GM12878 (cell line): ENCODE results near the gene FAM219A. TPM values are rescaled to one million over a fixed set of nuclear protein-coding genes. Genes with fewer than 3 reads are reported as not detected.
A peak's percentile ranks its signal among the peaks of the same experiment; 100 is the strongest.

Source experiments
- ATAC-seq: fragments of 200-7000 bp; cut with Tn5 transposase; 3 replicates; pipeline ENCODE4 v1.9.1; 2020; ENCODE audit warnings: mild to moderate bottlenecking, moderate library complexity
- BruUV-seq: library from RNA; stranded (reverse); fragments of 400-500 nt; replicated peaks from 2 replicates; lab custom pipeline; 2021; lab: Mats Ljungman, UMichigan
- CTCF ChIA-PET: fragments of 300-600 bp; sonication (Branson Sonifier 250); formaldehyde crosslinking; extraction: SDS; loops from one replicate; lab custom pipeline; 2021; ENCODE audit warnings: inconsistent platforms; lab: Yijun Ruan, JAX
- POLR2A ChIA-PET: fragments of 350-600 bp; formaldehyde crosslinking; extraction: SDS; loops from one replicate; lab custom pipeline; 2021; ENCODE audit warnings: inconsistent platforms; lab: Charles Lee
- RAD21 ChIA-PET: fragments of 300-600 bp; sonication (Branson Sonifier 250); formaldehyde crosslinking; loops from one replicate; lab custom pipeline; 2023; ENCODE audit warnings: antibody characterized with exemption; ENCODE audit not compliant: unreplicated experiment; lab: Charles Lee
- SMC1A ChIA-PET: fragments of 300-600 bp; sonication (Branson Sonifier 250); formaldehyde crosslinking; loops from one replicate; lab custom pipeline; 2023; ENCODE audit not compliant: unreplicated experiment, uncharacterized antibody; lab: Charles Lee
- DNase-seq: peaks from one replicate; pipeline ENCODE4 v3.0.0-alpha.2; 2011; ENCODE audit warnings: low read depth, low spot score
- FAIRE-seq: peaks from 3 replicates; lab custom pipeline; 2011; peaks lifted over from hg19 to GRCh38; lab: Jason Lieb, UNC
- H2AFZ ChIP-seq: 2 replicates; pipeline ENCODE4 v1.6.0; 2011; ENCODE audit warnings: low read depth, low read length, control low read depth; ENCODE audit not compliant: control insufficient read depth
- H3K27ac ChIP-seq: 2 replicates; pipeline ENCODE4 v1.5.1; 2011; ENCODE audit warnings: control low read depth; ENCODE audit not compliant: control insufficient read depth, insufficient read depth
- H3K27me3 ChIP-seq, 2 experiments: replicated peaks in 1 of 2; 2 replicates each; pipeline versions ENCODE4 v1.6.0 to v1.6.1; 2011; ENCODE audit warnings: low read length in 1 of 2; ENCODE audit not compliant: control insufficient read depth in 2 of 2, insufficient read depth in 2 of 2
- H3K36me3 ChIP-seq, 2 experiments: 2 replicates each; pipeline ENCODE4 v1.5.1; 2011; ENCODE audit warnings: low read length in 1 of 2; ENCODE audit not compliant: control insufficient read depth in 2 of 2, insufficient read depth in 2 of 2
- H3K4me1 ChIP-seq: 2 replicates; pipeline ENCODE4 v1.6.1; 2011; ENCODE audit warnings: mild to moderate bottlenecking, low read length, moderate library complexity, mixed read lengths; ENCODE audit not compliant: control insufficient read depth, insufficient read depth
- H3K4me2 ChIP-seq: 2 replicates; pipeline ENCODE4 v1.6.0; 2011; ENCODE audit warnings: control low read depth; ENCODE audit not compliant: control insufficient read depth, insufficient read depth
- H3K4me3 ChIP-seq: fragments of 200-600 bp; sonication (generic); 2 replicates; pipeline ENCODE4 v1.5.1; 2016
- H3K79me2 ChIP-seq: 2 replicates; pipeline ENCODE4 v1.6.0; 2011; ENCODE audit warnings: low read length; ENCODE audit not compliant: control insufficient read depth, insufficient read depth
- H3K9ac ChIP-seq: 2 replicates; pipeline ENCODE4 v1.8.0; 2011; ENCODE audit warnings: low read length, control low read depth, mixed read lengths; ENCODE audit not compliant: control insufficient read depth, insufficient read depth
- H3K9me3 ChIP-seq: replicated peaks from 3 replicates; pipeline ENCODE4 v1.5.1; 2011; ENCODE audit warnings: mild to moderate bottlenecking, low read length; ENCODE audit not compliant: control insufficient read depth, insufficient read depth
- H4K20me1 ChIP-seq: 2 replicates; pipeline ENCODE4 v1.6.0; 2011; ENCODE audit not compliant: control insufficient read depth, insufficient read depth
- CREB1 ChIP-seq: IDR thresholded peaks from 2 replicates; pipeline ENCODE4 v1.6.1; 2012; ENCODE audit warnings: low read depth, mild to moderate bottlenecking, inconsistent platforms
- HCFC1 ChIP-seq: fragments of 150-350 bp; IDR thresholded peaks from 2 replicates; pipeline ENCODE4 v1.6.1; 2014; ENCODE audit warnings: low read length
- IRF4 ChIP-seq: IDR thresholded peaks from 2 replicates; pipeline ENCODE4 v1.6.1; 2011; ENCODE audit warnings: low read depth, low read length
- JUNB ChIP-seq: IDR thresholded peaks from 2 replicates; pipeline ENCODE4 v1.6.1; 2016; ENCODE audit warnings: antibody characterized with exemption, mild to moderate bottlenecking
- NR2C1 ChIP-seq: fragments of 450-650 bp; IDR thresholded peaks from 2 replicates; pipeline ENCODE4 v1.6.1; 2017; ENCODE audit warnings: antibody characterized with exemption, mild to moderate bottlenecking, moderate library complexity
- NR2F1 ChIP-seq: fragments of 450-650 bp; conservative IDR thresholded peaks from 2 replicates; pipeline ENCODE4 v1.6.1; 2017; ENCODE audit warnings: mild to moderate bottlenecking
- NRF1 ChIP-seq: conservative IDR thresholded peaks from 2 replicates; pipeline ENCODE4 v1.6.1; 2011; ENCODE audit warnings: mild to moderate bottlenecking, low read depth, low read length, improper control_type of control experiment
- RAD21 ChIP-seq: IDR thresholded peaks from 2 replicates; pipeline ENCODE4 v1.6.1; 2011; ENCODE audit warnings: mild to moderate bottlenecking, low read depth, low read length, moderate library complexity; ENCODE audit not compliant: insufficient read depth
- RB1 ChIP-seq: fragments of 450-650 bp; formaldehyde crosslinking; IDR thresholded peaks from 2 replicates; pipeline ENCODE4 v1.6.1; 2017; ENCODE audit warnings: mild to moderate bottlenecking, borderline replicate concordance
- SMC3 ChIP-seq: IDR thresholded peaks from 2 replicates; pipeline ENCODE4 v1.6.1; 2011; ENCODE audit warnings: low read length, improper control_type of control experiment, borderline replicate concordance
- TCF12 ChIP-seq: IDR thresholded peaks from 2 replicates; pipeline ENCODE4 v1.6.1; 2011; ENCODE audit warnings: low read depth, mild to moderate bottlenecking, low read length
- TCF3 ChIP-seq: IDR thresholded peaks from 2 replicates; pipeline ENCODE4 v1.6.1; 2012; ENCODE audit warnings: low read depth, mild to moderate bottlenecking, low read length, borderline replicate concordance; ENCODE audit not compliant: insufficient read depth
- YY1 ChIP-seq: IDR thresholded peaks from 2 replicates; pipeline ENCODE4 v1.6.1; 2011; ENCODE audit warnings: low read depth, mild to moderate bottlenecking, low read length
- WGBS: methylation state at CpG from one replicate; pipeline ENCODE4 v1.1.6; 2016; ENCODE audit warnings: low lambda C conversion rate; ENCODE audit not compliant: insufficient replicate concordance, insufficient coverage; ENCODE audit errors: missing lambda C conversion rate; 5-methylcytosine and 5-hydroxymethylcytosine counted together
- in situ Hi-C: fragments of 300-500 bp; cut with MboI; formaldehyde crosslinking; loops from 9 replicates; pipeline ENCODE4 v1.14.3; 2018; ENCODE audit warnings: mixed read lengths
- intact Hi-C: fragments of 100-400 bp; cut with micrococcal nuclease; formaldehyde crosslinking; loops from one replicate; pipeline ENCODE4 v1.14.2; 2022; ENCODE audit not compliant: unreplicated experiment
- polyA plus RNA-seq, 11 experiments: library from polyadenylated mRNA; depleted of rRNA in 4 of 11; unstranded in 6 of 11; stranded (reverse) in 5 of 11; fragments of >200 nt; fragmentation: Nextera tagmentation in 4 of 11; fragmentation: Illumina TruSeq in 1 of 11; extraction: Ambion mirVana in 4 of 11; extraction: Trizol in 1 of 11; gene quantifications; 1 replicate in 1 of 11; 2 replicates in 10 of 11; pipeline versions ENCODE4 v1.2.1 to v1.2.3, GENCODE V29; 2011 to 2016; ENCODE audit warnings: inconsistent platforms in 2 of 11, missing spikeins in 2 of 11, low read depth in 1 of 11
- total RNA-seq, 4 experiments: library from RNA; depleted of rRNA in 3 of 4; stranded (reverse); fragments of >200 nt in 3 of 4; fragmentation: Illumina TruSeq in 1 of 4; extraction: Trizol in 1 of 4; gene quantifications; 2 replicates each; pipeline versions ENCODE4 v1.2.1 to v1.2.3, GENCODE V29; 2013 to 2021
- TF ChIP-seq, protein P1 (sequence below): fragments of 450-650 bp; IDR thresholded peaks from 2 replicates; pipeline ENCODE4 v1.6.1; 2017; ENCODE audit warnings: antibody characterized with exemption, mild to moderate bottlenecking, moderate library complexity
- TF ChIP-seq, protein P2 (sequence below), 3 experiments: IDR thresholded peaks in 2 of 3; conservative IDR thresholded peaks in 1 of 3; 2 replicates each; pipeline ENCODE4 v1.5.1; 2011; ENCODE audit warnings: low read depth in 3 of 3, low read length in 3 of 3, mild to moderate bottlenecking in 3 of 3, control low read depth in 2 of 3, moderate library complexity in 2 of 3, inconsistent platforms in 1 of 3, mixed read lengths in 1 of 3; ENCODE audit not compliant: control insufficient read depth in 2 of 3, insufficient read depth in 1 of 3; ENCODE audit errors: extremely low read depth in 1 of 3

The FAM219A gene
- total and polyA plus RNA-seq, 10 of the 15 experiments (the other 5 are each of a cell fraction or from before 2014, with no cell fraction given): 0.11 to 2.0 (median 0.71) TPM

DNA sequence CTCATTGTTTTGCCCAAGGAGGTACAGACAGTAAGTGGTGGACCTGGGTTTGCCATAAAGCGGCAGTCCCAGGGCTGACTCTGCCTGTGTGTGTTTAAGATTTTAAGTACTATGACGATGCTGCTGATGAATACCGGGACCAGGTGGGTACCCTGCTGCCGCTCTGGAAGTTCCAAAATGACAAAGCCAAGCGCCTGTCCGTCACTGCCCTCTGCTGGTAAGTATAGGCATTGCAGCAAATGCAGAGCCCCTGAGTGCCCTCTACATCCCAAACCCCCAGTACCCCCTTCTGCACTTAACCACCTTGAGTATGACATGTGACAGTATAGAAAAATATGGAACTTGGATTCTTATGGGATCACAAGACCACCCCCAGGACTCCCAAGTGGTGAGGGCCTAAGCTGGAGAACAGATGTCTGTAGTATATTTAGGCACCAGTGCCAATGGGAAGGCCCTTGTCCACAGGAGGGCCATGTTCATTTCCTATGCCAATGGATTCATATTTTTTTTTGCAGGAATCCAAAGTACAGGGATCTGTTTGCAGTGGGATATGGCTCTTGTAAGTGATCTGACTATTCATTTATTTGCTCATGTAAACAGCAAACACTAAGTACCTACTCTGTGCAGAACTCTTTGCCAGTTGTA lies 42.4 kb upstream of the FAM219A start:
- WGBS: 0% methylated on average over 6 of the region's 6 CpGs
- H4K20me1 ChIP-seq: peaks cover 9% of the 10 kb centered on the region
- RAD21 ChIA-PET: interaction anchor here (1.2 kb wide), 1 partner anchor 62 kb away, joined by 3 read pairs; no protein-coding TSS in a partner anchor

More for the DNA sequence above, 42.4 kb upstream of the FAM219A start:
- ATAC-seq (peak; percentile 89), DNase-seq (no peak), FAIRE-seq (peak; percentile 96)
- H2AFZ ChIP-seq: no peak overlapping the region
- TF ChIP-seq HCFC1 (no peak), IRF4 (peak; percentile 67; the same call in 1 of the 2 replicates), RAD21 (peak; percentile 76), TCF3 (0 out of 2 replicates have a peak, but pooled peaks have one; percentile 27), YY1 (peak; percentile 66; the same call in 1 of the 2 replicates), SMC3 (peak; percentile 86), NR2F1 (0 out of 2 replicates have a peak, but pooled peaks have one; percentile 19), CREB1 (0 out of 2 replicates have a peak, but pooled peaks have one; percentile 21), RB1 (peak; percentile 51; the same call in 1 of the 2 replicates), JUNB (peak; percentile 73), TCF12 (0 out of 2 replicates have a peak, but pooled peaks have one; percentile 47), NR2C1 (no peak), NRF1 (no peak)
- TF ChIP-seq, protein P1, sequence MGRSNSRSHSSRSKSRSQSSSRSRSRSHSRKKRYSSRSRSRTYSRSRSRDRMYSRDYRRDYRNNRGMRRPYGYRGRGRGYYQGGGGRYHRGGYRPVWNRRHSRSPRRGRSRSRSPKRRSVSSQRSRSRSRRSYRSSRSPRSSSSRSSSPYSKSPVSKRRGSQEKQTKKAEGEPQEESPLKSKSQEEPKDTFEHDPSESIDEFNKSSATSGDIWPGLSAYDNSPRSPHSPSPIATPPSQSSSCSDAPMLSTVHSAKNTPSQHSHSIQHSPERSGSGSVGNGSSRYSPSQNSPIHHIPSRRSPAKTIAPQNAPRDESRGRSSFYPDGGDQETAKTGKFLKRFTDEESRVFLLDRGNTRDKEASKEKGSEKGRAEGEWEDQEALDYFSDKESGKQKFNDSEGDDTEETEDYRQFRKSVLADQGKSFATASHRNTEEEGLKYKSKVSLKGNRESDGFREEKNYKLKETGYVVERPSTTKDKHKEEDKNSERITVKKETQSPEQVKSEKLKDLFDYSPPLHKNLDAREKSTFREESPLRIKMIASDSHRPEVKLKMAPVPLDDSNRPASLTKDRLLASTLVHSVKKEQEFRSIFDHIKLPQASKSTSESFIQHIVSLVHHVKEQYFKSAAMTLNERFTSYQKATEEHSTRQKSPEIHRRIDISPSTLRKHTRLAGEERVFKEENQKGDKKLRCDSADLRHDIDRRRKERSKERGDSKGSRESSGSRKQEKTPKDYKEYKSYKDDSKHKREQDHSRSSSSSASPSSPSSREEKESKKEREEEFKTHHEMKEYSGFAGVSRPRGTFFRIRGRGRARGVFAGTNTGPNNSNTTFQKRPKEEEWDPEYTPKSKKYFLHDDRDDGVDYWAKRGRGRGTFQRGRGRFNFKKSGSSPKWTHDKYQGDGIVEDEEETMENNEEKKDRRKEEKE: no peak
- TF ChIP-seq, protein P2, sequence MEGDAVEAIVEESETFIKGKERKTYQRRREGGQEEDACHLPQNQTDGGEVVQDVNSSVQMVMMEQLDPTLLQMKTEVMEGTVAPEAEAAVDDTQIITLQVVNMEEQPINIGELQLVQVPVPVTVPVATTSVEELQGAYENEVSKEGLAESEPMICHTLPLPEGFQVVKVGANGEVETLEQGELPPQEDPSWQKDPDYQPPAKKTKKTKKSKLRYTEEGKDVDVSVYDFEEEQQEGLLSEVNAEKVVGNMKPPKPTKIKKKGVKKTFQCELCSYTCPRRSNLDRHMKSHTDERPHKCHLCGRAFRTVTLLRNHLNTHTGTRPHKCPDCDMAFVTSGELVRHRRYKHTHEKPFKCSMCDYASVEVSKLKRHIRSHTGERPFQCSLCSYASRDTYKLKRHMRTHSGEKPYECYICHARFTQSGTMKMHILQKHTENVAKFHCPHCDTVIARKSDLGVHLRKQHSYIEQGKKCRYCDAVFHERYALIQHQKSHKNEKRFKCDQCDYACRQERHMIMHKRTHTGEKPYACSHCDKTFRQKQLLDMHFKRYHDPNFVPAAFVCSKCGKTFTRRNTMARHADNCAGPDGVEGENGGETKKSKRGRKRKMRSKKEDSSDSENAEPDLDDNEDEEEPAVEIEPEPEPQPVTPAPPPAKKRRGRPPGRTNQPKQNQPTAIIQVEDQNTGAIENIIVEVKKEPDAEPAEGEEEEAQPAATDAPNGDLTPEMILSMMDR (IDR thresholded peaks at IDR 0.05 in 2 of 3, conservative IDR thresholded peaks at IDR 0.05 in 1 of 3; ENCODE audit: control insufficient read depth in 2 of 3, extremely low read depth in 1 of 3, insufficient read depth in 1 of 3, low read depth in 3 of 3, low read length in 3 of 3): peak; percentile 82 to 98 (median 94)
- no peaks in the 10 kb centered on the region for H3K79me2 ChIP-seq
- no peaks in the 10 kb centered on the region for H3K9me3 ChIP-seq
- no peak overlapping the region for H3K9ac ChIP-seq
- H3K4me1 ChIP-seq: no peaks in the 10 kb centered on the region
- SMC1A ChIA-PET: interaction anchor here (1.0 to 2.2 kb wide), 3 partner anchors 62 to 167 kb away, joined by 3 to 5 read pairs (median 4); no protein-coding TSS in a partner anchor
- no peak overlapping the region for H3K4me2 ChIP-seq
- no peaks in the 10 kb centered on the region for H3K36me3 ChIP-seq
- H3K27me3 ChIP-seq: peaks cover 6 to 8% of the 10 kb centered on the region in 2 experiments
- no TSS peak for BruUV-seq
- POLR2A ChIA-PET: no interaction called here
- CTCF ChIA-PET: interaction anchor here (0.6 to 3.8 kb wide), 20 partner anchors 8 to 168 kb away, joined by 3 to 38 read pairs (median 4); partner anchors contain the start of gene DCTN3
- intact Hi-C loops: loop anchor here (1.0 to 2.0 kb wide), 3 partner anchors 63 to 168 kb away; no protein-coding TSS in a partner anchor
- H3K4me3 ChIP-seq: no peak overlapping the region
- H3K27ac ChIP-seq: no peak overlapping the region
- in situ Hi-C loops: no loop called here
